ENCODE data around the gene GABBR2.

The GABBR2 gene

GRCh38 chr9:98625728-98626127 lies 83.0 kb downstream of the GABBR2 start:
- no peak for DNase-seq

GRCh38 chr9:98619788-98620187 lies 88.9 kb downstream of the GABBR2 start:
- DNase-seq: no peak

DNA sequence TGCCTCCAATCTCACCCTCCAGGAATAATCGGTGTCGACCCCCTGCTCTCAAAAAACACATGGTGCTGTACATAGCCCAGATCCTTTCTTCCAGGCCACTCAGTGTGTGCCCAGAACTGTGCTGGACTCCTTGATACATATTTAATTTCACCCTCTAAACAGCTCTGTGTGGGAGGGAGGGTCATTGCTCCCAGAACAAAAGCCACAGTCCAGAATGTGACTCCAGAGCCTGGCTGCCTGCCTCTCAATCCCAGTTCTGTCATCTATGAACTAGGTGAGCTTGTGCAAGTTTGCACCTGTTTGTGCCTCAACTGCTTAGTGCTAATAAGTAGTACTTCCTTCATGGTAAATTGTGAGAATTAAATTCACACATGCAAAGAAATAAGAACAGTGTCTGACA lies 93.1 kb downstream of the GABBR2 start:
- no peak for DNase-seq

GRCh38 chr9:98614941-98615340 lies 93.8 kb downstream of the GABBR2 start:
- no peak for DNase-seq

DNA sequence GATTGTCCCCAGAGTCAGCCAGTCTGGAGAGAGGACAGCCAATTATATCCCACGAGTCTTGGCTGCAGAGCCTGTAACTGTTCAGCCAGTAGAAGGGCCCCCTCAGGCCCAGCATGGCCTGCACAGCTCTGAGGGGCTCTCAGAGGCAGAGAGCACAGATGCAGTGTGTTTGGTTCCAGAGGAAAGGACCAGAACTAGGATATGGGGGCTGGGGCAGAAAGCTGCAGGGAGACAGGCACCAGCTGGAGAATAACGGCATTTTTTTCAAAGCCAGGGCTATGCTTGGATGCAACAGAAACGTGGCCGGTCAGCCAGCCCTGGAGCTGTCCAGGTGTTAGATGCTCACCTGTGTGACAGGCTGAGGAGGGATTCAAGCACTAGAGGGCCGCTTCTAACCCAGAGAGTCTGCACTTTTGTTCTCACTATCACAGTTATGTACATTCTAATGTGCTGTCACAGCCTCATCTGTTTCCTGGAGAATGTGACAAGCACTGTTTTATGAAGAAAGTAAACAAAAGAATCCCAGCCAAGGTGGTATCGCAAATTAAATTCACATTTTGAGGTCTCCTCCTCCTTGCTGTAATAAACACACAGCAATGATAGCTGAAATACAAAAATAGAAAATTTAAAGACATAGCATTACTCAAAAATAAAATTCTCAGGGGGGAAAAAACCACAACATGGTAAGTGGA lies 96.5 kb downstream of the GABBR2 start:
- no peak for DNase-seq

DNA sequence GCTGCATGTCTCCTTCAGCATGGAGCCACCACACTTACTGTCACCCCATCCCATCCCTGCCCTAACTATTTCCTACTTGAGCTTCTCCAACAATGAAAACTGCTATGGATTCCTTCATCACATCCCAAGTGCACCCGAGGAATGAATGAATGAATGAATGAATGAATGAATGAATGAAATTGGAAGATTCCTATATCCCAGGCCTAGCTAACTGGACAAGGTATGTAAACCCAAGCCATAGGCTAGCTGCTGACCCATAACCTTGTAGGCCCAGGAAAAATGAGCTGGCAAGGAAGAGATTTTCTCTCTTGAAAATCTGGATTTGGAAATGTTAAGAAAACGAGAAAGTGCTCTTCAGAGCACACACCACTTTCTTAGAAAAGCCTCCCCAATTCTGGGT lies 97.4 kb downstream of the GABBR2 start:
- DNase-seq: no peak

- no peak for DNase-seq
Measured at GRCh38 chr9:98610711-98611110, 98.0 kb downstream of the GABBR2 start.

DNA sequence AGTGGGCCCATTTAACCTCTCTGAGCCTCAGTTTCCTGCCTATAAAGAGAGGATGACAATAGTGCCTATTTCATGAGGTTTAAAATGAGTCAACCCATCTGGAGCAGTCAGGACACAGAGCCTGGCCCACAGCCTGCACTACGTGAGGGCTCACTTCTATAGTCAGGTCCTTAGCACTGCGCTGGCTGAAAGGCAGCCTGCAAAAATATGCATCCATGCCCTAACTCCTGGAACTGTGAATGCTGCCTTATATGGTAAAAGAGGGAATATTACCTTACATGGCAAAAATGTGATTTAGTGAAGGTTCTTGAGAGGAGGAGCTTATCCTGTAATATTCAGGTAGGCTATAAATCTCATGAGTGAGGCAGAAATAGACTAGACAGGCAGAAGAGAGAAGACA lies 98.5 kb downstream of the GABBR2 start:
- no peak for DNase-seq

- no peak for DNase-seq
Measured at GRCh38 chr9:98609646-98610045, 99.1 kb downstream of the GABBR2 start.

- no peak for DNase-seq
Measured at GRCh38 chr9:98607787-98608186, 100.9 kb downstream of the GABBR2 start.

- DNase-seq: no peak
Measured at GRCh38 chr9:98607152-98607551, 101.6 kb downstream of the GABBR2 start.

GRCh38 chr9:98606730-98607129 lies 102.0 kb downstream of the GABBR2 start:
- DNase-seq: no peak

- no peak for DNase-seq
Measured at GRCh38 chr9:98605116-98605515, 103.6 kb downstream of the GABBR2 start.

- DNase-seq: no peak
Measured at GRCh38 chr9:98603821-98604383, 104.8 kb downstream of the GABBR2 start.

DNA sequence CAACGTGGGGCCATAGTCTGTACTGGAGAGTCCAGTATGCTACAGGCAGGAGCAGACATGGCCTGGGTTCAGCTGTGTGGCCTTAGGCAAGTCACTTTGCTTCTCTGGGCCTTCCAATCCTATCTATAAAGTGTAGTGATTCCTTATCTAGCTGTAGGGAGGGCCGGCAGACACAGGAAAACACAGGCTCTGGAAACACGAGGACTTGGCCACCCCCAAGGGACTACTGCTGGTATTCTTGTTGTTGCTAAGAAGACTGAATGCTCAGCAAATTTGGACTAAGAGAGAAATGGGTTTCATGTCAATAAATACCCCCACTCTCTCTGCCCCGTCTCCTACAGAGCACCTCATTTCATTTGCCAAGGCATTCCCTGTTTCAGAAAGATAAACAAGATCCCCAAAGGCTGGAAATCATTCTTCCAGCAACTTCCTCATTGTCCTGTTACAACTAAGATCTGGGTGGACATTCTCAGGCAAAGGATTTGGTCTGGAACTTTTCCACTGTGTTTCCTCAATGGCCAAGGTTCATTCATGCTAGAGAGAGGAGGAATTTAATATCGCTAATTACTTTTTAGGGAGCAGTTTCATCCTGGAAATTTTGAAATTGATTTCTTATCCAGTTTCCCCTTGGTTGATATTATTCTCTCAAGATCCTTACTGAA lies 105.8 kb downstream of the GABBR2 start:
- DNase-seq: no peak

GRCh38 chr9:98600631-98601030 lies 108.1 kb downstream of the GABBR2 start:
- DNase-seq: no peak

DNA sequence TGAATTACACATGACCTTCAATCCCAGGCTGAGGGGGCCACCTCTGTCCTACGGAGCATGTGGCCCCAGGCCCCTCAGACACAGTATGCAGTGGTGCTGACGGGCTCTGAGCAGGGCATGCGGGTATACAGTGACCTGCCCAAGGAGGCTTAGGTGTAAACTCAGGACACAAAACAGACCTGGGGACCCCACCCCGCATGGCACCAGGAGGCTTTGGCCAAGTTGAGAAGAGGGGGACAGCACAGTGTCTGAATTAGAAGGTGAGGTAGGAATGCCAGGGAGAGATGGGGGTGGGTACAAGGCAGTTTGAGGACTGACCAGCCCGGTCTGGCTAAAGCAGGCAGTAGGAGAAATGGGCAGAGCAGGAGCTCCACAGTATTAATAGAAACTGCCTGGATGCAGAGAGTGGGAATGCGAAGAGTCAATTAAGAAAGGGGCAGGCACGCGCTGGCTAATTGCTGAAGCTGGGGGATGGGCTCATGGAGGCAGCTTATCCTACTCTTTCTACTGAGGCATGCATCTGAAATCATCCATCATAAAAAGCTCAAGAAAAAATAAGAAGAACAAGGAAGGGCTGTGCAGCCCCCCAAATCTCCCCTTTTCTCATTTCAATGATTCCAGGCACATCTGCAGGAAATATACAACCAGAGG lies 109.0 kb downstream of the GABBR2 start:
- DNase-seq: no peak

GRCh38 chr9:98598861-98599260 lies 109.9 kb downstream of the GABBR2 start:
- no peak for DNase-seq

GRCh38 chr9:98597236-98597771 lies 111.4 kb downstream of the GABBR2 start:
- no peak for DNase-seq

DNA sequence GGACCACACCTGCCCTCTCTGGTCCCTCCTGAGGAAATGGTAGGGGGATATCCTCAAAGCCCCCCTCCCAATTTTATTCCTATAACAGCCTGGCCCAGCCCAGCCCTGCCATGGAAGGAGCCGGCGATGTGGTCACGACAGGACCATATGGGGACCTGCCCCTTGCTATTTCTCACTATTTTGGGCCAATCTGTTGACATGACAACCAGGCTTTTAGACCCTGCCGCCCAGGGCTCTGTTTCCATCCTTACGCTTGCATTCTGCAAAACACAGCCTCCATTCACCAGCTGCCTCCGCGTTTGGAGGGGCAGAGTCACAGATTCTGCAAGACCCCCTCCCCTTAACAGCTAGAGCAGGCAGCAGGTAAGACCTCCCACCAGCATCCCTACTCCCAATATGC lies 112.2 kb downstream of the GABBR2 start:
- no peak for DNase-seq

DNA sequence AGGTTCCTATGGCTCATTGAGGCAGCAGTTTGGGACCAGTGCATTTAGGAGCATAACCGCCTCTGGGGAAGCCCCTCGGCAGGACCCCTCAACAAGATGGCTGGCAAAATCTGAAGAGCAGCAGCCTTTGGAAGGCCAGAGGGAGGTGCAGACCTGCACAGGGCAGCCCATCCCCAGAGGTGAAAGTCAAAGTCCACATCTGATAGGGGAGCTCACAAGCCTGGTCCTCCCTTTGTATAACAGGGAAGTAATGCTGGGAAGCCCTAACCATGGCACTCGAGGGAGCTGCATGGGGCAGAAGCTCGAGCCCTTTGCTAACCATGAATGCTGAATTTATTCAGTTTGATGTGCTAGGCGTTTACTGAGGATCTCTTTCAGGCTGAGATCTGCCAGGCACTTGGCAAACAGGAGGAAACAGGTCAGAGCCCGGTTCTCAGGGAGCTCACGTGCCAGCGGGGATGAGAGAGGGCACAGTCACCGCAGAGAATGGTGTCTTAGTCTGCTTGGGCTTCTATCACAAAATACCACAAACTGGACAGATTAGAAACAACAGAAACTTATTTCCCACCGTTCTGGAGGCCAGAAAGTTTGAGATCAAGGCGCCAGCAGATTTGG lies 114.1 kb downstream of the GABBR2 start:
- DNase-seq: no peak

DNA sequence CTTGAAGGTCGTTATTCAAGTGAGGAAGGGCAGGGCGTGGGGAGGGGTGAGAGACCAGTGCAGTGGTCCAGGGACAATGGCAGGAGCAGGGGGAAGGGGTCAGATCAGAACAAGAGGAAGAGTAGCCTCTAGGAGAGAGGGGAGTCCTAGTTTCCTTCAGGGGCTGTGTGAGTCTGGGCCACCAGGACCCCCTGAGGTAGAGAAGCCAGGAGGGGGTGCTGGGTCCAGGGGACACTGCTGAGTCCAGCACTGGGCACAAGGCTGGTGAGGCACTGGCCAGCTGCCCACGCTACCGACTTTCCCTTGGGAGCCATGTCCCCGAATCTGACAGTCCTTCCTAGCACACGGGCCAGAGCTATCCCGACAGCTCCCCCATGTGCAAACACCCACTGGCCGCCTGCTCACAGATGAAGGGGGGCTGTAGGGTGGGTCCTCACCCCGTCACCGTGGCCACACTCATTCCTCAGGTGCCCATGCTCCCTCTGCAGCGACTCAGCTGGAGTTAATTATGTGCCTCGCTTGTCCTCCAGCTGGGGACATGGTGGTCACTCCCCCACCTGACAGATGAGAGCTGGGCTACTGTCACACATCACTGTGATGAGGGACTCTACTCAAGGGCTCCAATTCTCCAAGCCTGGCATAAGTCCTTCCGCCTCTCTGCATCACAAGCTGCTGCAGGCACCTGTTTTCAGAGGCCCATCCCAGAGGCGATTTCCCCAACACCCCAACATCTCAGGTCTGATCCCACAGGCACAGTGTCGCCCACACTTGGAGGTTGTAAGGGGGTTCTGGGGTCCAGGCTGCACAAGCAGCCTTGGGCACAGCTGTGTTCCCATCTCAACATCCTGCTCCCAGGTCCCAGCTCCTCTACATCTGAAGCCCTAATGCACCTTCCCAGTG lies 115.1 kb downstream of the GABBR2 start:
- no peak for DNase-seq
